Cardiac atrium fibroblast (primary cell): Measurements from ENCODE around the gene C2orf92. TPM values are rescaled to one million over a fixed set of nuclear protein-coding genes. Genes with fewer than 3 reads are reported as not detected.

ENCODE experiments used
- total RNA-seq: library from RNA; depleted of rRNA; stranded (reverse); fragments of >200 nt; gene quantifications from 2 replicates; pipeline ENCODE4 v1.2.3, GENCODE V29; 2015

The C2orf92 gene
- total RNA-seq: 2.3 TPM in 1 of 2 replicates, not detected in the other

DNA sequence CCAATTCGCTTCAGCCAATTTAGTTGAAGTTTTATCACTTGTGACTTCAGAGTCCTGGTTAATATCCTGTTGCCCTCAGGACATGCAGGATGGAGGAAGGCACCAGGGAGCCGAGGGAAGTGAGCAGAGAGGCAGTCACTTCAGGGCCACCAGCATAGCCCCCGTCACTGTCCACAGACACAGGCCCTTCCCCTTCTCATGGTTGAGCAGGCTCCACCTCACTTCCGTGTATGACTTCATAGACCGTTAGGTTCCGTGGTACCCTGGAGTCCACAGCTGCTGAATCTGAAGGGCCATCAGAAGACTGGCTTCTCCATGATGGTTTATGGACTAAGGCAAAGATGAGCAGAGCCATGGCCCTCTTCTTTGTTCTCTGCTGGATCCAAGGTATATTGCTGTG lies at the start of gene C2orf92:
Gene C2orf92, plus strand, starts transcription at position 266 of the 400 bp plus-strand sequence. Its CDS starts 76 bp downstream, at position 342.

GRCh38 chr2:97645695-97646629 lies 23.6 kb upstream of the C2orf92 start, which contains the start of gene COX5B:
COX5B (plus strand) TSS chr2:97646062; CDS start chr2:97646087, 25 bp downstream.

DNA sequence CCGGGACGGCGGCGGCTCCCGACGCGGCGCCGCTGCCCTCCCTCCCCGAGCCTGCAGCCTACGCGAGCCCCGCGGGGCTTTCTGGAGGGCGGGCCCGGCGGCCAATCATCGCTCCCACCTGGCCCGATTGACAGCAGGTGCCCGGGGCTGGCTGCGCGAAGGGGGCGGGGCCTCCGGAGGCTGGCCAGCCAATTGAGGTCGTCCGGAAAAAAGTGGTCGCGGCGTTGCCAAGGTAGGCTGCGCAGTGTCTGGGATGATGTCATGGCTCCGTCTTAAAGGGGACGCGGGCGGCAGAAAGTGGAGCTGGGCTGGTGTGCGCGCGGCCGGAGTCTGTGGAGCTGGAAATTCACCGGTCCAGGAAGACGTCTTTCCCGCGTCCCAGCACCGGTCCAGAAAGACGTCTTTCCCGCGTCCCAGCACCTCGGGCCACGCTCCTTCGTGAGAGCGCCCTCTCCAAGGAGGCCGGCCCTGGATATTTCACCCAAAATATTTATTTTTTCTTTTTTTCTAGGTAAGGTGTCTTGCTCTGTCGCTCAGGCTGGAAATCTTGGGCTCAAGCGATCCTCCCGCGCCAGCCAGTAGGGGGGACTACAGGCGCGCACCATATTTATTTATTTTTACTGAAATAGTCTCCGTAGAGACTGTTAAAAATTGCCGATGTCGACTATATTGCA lies 5.4 kb upstream of the C2orf92 start, which contains the start of gene ACTR1B:
Gene ACTR1B, minus strand, starts transcription at position 83 of the 674 bp plus-strand sequence. CDS start 154 bp downstream, outside the sequence.

DNA sequence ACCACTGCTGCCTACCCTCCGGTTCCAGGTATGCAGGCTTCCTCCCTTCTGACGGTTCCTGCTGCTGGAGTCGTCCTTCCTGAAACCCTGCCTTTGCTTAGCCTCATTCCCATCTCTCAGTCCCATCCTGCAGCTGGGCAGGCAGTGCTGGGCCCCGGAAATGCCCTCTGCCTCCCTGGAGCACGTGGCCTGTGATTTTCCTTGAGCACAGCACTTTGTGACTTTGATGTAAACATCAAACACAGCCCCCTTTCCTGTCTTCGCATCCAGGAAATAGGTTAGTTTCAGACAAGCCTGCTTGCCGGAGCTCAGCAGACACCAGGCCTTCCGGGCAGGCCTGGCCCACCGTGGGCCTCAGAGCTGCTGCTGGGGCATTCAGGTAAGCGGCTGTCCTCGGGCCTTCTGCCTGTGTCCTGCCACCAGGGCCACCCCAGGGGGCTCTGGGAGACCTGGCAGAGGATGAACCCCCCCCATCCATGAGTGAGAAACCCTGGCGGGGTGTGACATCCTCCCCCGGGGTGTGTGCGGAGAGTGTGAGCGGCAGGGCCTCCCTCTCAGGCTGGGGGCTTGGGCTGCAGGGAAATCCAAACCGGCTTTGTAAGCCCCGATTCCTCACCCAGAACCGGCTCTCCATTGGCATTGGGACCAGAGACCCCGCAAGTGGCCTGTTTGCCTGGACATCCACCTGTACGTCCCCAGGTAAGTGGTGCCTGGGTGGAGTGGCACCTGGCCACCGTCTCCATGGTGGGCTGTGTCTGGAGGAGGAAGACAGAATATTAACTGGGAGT lies 44.0 kb downstream of the C2orf92 start, which contains the start of gene ZAP70:
Gene ZAP70, plus strand, starts transcription at position 281 of the 788 bp plus-strand sequence. CDS start 10,461 bp downstream, outside the sequence.

Other genes starting within 250 kb of the C2orf92 start
- gene ANKRD36B, start 79.8 kb upstream of the C2orf92 start, total RNA-seq: 4.2 and 9.9 TPM in 2 replicates
- 265 and 287 TPM in 2 replicates for gene COX5B, start 23.7 kb upstream of the C2orf92 start, total RNA-seq
- 45.0 and 51.2 TPM in 2 replicates for gene ACTR1B, start 5.7 kb upstream of the C2orf92 start, total RNA-seq
- not detected in 2 replicates for gene ZAP70, start 43.9 kb downstream of the C2orf92 start, total RNA-seq